Measurements from ENCODE around the gene TMEM63C. TPM values are rescaled to one million over a fixed set of nuclear protein-coding genes. Genes with fewer than 3 reads are reported as not detected.

TMEM63C gene
- total RNA-seq, 1 experiment from 2014 or later, result 5.4 TPM

- no peak overlapping the region for H3K4me2 ChIP-seq (ENCODE audit: low read length)
- no peaks in the 10 kb centered on the region for H3K9me2 ChIP-seq (replicated peaks; ENCODE audit: low read length)
- TF ChIP-seq EZH2phosphoT487 (IDR thresholded peaks at IDR 0.05; ENCODE audit: borderline replicate concordance, low read length) (no peak), EZH2 (IDR thresholded peaks at IDR 0.05; ENCODE audit: low read length, unreplicated experiment) (no peak), CTCF (conservative IDR thresholded peaks at IDR 0.05; ENCODE audit: low read depth, low read length) (no peak)
- H3K4me1 ChIP-seq (ENCODE audit: insufficient read depth, low read length), result no peaks in the 10 kb centered on the region
- intact Hi-C loops (cut with micrococcal nuclease), result no loop called here
- no peaks in the 10 kb centered on the region for H4K20me1 ChIP-seq (ENCODE audit: low read length)
- ATAC-seq, result no peak; the same call in 1 of the 2 replicates
- no peak overlapping the region for H3K9ac ChIP-seq (ENCODE audit: low read length)
- no peak overlapping the region for H3K4me3 ChIP-seq (ENCODE audit: low read length)
- H3K27me3 ChIP-seq (ENCODE audit: low read length), result no peaks in the 10 kb centered on the region
- no peak overlapping the region for H2AFZ ChIP-seq (ENCODE audit: low read length)
- no peaks in the 10 kb centered on the region for H3F3A ChIP-seq (ENCODE audit: low read length, unreplicated experiment)
- no TSS peak for BruUV-seq (replicated peaks)
- POLR2A ChIA-PET (ENCODE audit: unreplicated experiment), result no interaction called here
- H3K27ac ChIP-seq (ENCODE audit: low read length), result no peak overlapping the region
- H3K36me3 ChIP-seq (ENCODE audit: low read depth, low read length), result no peaks in the 10 kb centered on the region
- no peak for DNase-seq
- H3K79me2 ChIP-seq (ENCODE audit: low read length), result no peaks in the 10 kb centered on the region
- CTCF ChIA-PET, result no interaction called here
- no peaks in the 10 kb centered on the region for H3K9me3 ChIP-seq (ENCODE audit: low read length)
Observed at GRCh38 chr14:77203611-77204458, 22.2 kb downstream of the TMEM63C start.

- H4K20me1 ChIP-seq (ENCODE audit: low read length), result no peaks in the 10 kb centered on the region
- no peaks in the 10 kb centered on the region for H3K36me3 ChIP-seq (ENCODE audit: low read depth, low read length)
- no peaks in the 10 kb centered on the region for H3K9me3 ChIP-seq (ENCODE audit: low read length)
- H3K9me2 ChIP-seq (replicated peaks; ENCODE audit: low read length), result no peaks in the 10 kb centered on the region
- intact Hi-C loops (cut with micrococcal nuclease), result no loop called here
- peak; percentile 42 for DNase-seq
- CTCF ChIA-PET, result interaction anchor here (0.8 kb wide), 1 partner anchor 9 kb away, joined by 3 read pairs; no protein-coding TSS in a partner anchor
- no peaks in the 10 kb centered on the region for H3K79me2 ChIP-seq (ENCODE audit: low read length)
- ATAC-seq, result peak; percentile 64
- POLR2A ChIA-PET (ENCODE audit: unreplicated experiment), result no interaction called here
- no peak overlapping the region for H3K4me3 ChIP-seq (ENCODE audit: low read length)
- no peaks in the 10 kb centered on the region for H3K27me3 ChIP-seq (ENCODE audit: low read length)
- TF ChIP-seq CTCF (conservative IDR thresholded peaks at IDR 0.05; ENCODE audit: low read depth, low read length) (no peak), EZH2 (IDR thresholded peaks at IDR 0.05; ENCODE audit: low read length, unreplicated experiment) (no peak), EZH2phosphoT487 (IDR thresholded peaks at IDR 0.05; ENCODE audit: borderline replicate concordance, low read length) (no peak)
- no TSS peak for BruUV-seq (replicated peaks)
- no peak overlapping the region for H3K27ac ChIP-seq (ENCODE audit: low read length)
- no peak overlapping the region for H3K4me2 ChIP-seq (ENCODE audit: low read length)
- no peaks in the 10 kb centered on the region for H3K4me1 ChIP-seq (ENCODE audit: insufficient read depth, low read length)
- H3F3A ChIP-seq (ENCODE audit: low read length, unreplicated experiment), result no peaks in the 10 kb centered on the region
- H2AFZ ChIP-seq (ENCODE audit: low read length), result no peak overlapping the region
- H3K9ac ChIP-seq (ENCODE audit: low read length), result no peak overlapping the region
Observed at GRCh38 chr14:77204459-77204771, 22.8 kb downstream of the TMEM63C start.

GRCh38 chr14:77204907-77205306, 23.3 kb downstream of the TMEM63C start:
- TF ChIP-seq CTCF (conservative IDR thresholded peaks at IDR 0.05; ENCODE audit: low read depth, low read length) (no peak), EZH2 (IDR thresholded peaks at IDR 0.05; ENCODE audit: low read length, unreplicated experiment) (no peak), EZH2phosphoT487 (IDR thresholded peaks at IDR 0.05; ENCODE audit: borderline replicate concordance, low read length) (no peak)
- ChIA-PET POLR2A (ENCODE audit: unreplicated experiment) (no interaction called here), CTCF (interaction anchor here (0.8 kb wide), 1 partner anchor 9 kb away, joined by 3 read pairs; no protein-coding TSS in a partner anchor)
- Histone ChIP-seq H3K9me3 (ENCODE audit: low read length) (no peaks in the 10 kb centered on the region), H3F3A (ENCODE audit: low read length, unreplicated experiment) (no peaks in the 10 kb centered on the region), H3K4me2 (ENCODE audit: low read length) (no peak overlapping the region), H2AFZ (ENCODE audit: low read length) (no peak overlapping the region), H3K36me3 (ENCODE audit: low read depth, low read length) (no peaks in the 10 kb centered on the region), H3K27me3 (ENCODE audit: low read length) (no peaks in the 10 kb centered on the region), H3K79me2 (ENCODE audit: low read length) (no peaks in the 10 kb centered on the region), H3K4me3 (ENCODE audit: low read length) (no peak overlapping the region), H3K9ac (ENCODE audit: low read length) (no peak overlapping the region), H3K9me2 (replicated peaks; ENCODE audit: low read length) (no peaks in the 10 kb centered on the region), H3K4me1 (ENCODE audit: insufficient read depth, low read length) (no peaks in the 10 kb centered on the region), H4K20me1 (ENCODE audit: low read length) (no peaks in the 10 kb centered on the region), H3K27ac (ENCODE audit: low read length) (no peak overlapping the region)
- ATAC-seq, result no peak
- no peak for DNase-seq
- no TSS peak for BruUV-seq (replicated peaks)
- intact Hi-C loops (cut with micrococcal nuclease), result no loop called here

All from PC-3 (cell line).